GM18870 (cell line): ENCODE results near the gene CDRT4.
"Not testable (repeated sequence)": the region's sequence is repeated elsewhere in the genome, so short reads cannot be mapped to it uniquely, and the experiment has no call there.

Experiments used
- ATAC-seq: cut with Tn5 transposase; IDR thresholded peaks from one replicate; pipeline ENCODE4 v1.9.1; 2021; ENCODE audit warnings: moderate library complexity; ENCODE audit not compliant: unreplicated experiment

The CDRT4 gene

GRCh38 chr17:15457723-15458094 is 9.7 kb downstream of the CDRT4 start:
- no peak for ATAC-seq

- ATAC-seq: no peak
Measured at GRCh38 chr17:15456972-15457722, 10.3 kb downstream of the CDRT4 start.

GRCh38 chr17:15456496-15456895 is 10.9 kb downstream of the CDRT4 start:
- no peak for ATAC-seq

- no peak for ATAC-seq
Measured at GRCh38 chr17:15454346-15454745, 13.1 kb downstream of the CDRT4 start.

GRCh38 chr17:15453782-15454181 is 13.6 kb downstream of the CDRT4 start:
- ATAC-seq: no peak

- no peak for ATAC-seq
Measured at GRCh38 chr17:15453246-15453645, 14.2 kb downstream of the CDRT4 start.

- no peak for ATAC-seq
Measured at GRCh38 chr17:15452746-15453145, 14.7 kb downstream of the CDRT4 start.

GRCh38 chr17:15451680-15452079 is 15.7 kb downstream of the CDRT4 start:
- no peak for ATAC-seq

- no peak for ATAC-seq
Measured at GRCh38 chr17:15448580-15448956, 18.9 kb downstream of the CDRT4 start.

- ATAC-seq: no peak
Measured at GRCh38 chr17:15447928-15448579, 19.4 kb downstream of the CDRT4 start.

- no peak for ATAC-seq
Measured at GRCh38 chr17:15446036-15446435, 21.4 kb downstream of the CDRT4 start.

GRCh38 chr17:15444805-15445204 is 22.6 kb downstream of the CDRT4 start:
- ATAC-seq: no peak

GRCh38 chr17:15442311-15443180 is 24.9 kb downstream of the CDRT4 start:
- ATAC-seq: no peak

GRCh38 chr17:15441315-15441714 is 26.1 kb downstream of the CDRT4 start:
- no peak for ATAC-seq

GRCh38 chr17:15440347-15440746 is 27.1 kb downstream of the CDRT4 start:
- no peak for ATAC-seq

GRCh38 chr17:15439205-15439985 is 28.0 kb downstream of the CDRT4 start:
- ATAC-seq: not testable (repeated sequence)

- no peak for ATAC-seq
Measured at GRCh38 chr17:15438491-15439105, 28.8 kb downstream of the CDRT4 start.

- ATAC-seq: no peak
Measured at GRCh38 chr17:15437303-15437635, 30.2 kb downstream of the CDRT4 start.

- ATAC-seq: no peak
Measured at GRCh38 chr17:15436473-15437302, 30.7 kb downstream of the CDRT4 start.

- no peak for ATAC-seq
Measured at GRCh38 chr17:15434956-15435355, 32.5 kb downstream of the CDRT4 start.
